ENCODE results near the gene NCAPD3. TPM values are rescaled to one million over a fixed set of nuclear protein-coding genes. Genes with fewer than 3 reads are reported as not detected.

Gene NCAPD3
- total and polyA plus RNA-seq, 9 donors: 5.8 to 12.1 (median 8.8) TPM

DNA sequence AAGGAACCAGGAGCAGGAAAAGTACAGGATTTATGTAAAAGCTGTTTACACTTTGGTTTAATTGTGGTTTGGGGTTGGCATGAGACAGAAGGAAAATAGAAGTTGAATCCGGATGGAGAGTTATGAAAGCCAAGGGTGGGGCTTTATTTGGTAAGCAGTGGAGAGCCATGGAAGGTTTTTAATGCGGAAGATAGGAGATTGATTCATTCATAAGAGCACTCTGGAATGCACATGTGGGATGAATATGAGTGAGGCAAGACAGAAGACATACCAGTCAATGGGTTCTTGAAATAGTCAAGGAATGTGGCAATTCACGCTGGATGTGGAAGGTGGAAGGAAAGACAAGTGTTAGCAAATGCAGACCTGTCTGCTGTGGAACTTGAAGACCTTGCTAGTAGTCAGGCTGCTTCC is 43.1 kb upstream of the NCAPD3 start:
- Histone ChIP-seq H3K27ac (no peak overlapping the region), H3K36me3 (no peaks in the 10 kb centered on the region), H3K9me3 (no peaks in the 10 kb centered on the region), H3K27me3 (no peaks in the 10 kb centered on the region), H3K4me3 (no peak overlapping the region), H3K4me1 (ENCODE audit: insufficient read depth) (no peaks in the 10 kb centered on the region)
- TF ChIP-seq POLR2A (IDR thresholded peaks at IDR 0.05) (no peak), EP300 (IDR thresholded peaks at IDR 0.05) (no peak)
- TF ChIP-seq, protein P1, sequence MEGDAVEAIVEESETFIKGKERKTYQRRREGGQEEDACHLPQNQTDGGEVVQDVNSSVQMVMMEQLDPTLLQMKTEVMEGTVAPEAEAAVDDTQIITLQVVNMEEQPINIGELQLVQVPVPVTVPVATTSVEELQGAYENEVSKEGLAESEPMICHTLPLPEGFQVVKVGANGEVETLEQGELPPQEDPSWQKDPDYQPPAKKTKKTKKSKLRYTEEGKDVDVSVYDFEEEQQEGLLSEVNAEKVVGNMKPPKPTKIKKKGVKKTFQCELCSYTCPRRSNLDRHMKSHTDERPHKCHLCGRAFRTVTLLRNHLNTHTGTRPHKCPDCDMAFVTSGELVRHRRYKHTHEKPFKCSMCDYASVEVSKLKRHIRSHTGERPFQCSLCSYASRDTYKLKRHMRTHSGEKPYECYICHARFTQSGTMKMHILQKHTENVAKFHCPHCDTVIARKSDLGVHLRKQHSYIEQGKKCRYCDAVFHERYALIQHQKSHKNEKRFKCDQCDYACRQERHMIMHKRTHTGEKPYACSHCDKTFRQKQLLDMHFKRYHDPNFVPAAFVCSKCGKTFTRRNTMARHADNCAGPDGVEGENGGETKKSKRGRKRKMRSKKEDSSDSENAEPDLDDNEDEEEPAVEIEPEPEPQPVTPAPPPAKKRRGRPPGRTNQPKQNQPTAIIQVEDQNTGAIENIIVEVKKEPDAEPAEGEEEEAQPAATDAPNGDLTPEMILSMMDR (IDR thresholded peaks at IDR 0.05): no peak
- WGBS, 3 donors: 42 to 55% (median 43%) methylated on average over 3 of the region's 3 CpGs
- no peak for DNase-seq
- intact Hi-C loops (cut with DNase I): no loop called here

DNA sequence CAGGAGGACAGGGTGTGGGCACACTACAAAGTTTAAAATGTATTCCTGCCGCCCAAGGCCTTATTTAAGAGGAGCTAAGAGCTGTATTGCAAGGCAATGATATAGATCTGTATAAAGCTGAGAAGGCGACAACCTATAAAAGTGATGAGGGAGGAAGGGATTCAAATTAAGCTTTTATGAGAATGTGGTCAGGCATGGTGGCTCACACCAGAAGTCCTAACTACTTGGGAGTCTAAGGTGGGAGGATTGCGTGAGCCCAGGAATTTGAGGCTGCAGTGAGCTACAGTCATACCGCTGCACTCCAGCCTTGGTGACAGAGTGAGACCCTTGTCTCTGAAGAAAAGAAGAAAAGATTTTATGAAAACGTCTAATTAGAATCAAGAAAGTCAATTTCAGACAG is 42.7 kb upstream of the NCAPD3 start:
- intact Hi-C loops (cut with DNase I): no loop called here
- WGBS, 3 donors: 87 to 93% (median 88%) methylated on average over 5 of the region's 5 CpGs
- H3K27me3 ChIP-seq: no peaks in the 10 kb centered on the region
- no peaks in the 10 kb centered on the region for H3K4me1 ChIP-seq (ENCODE audit: insufficient read depth)
- DNase-seq: no peak
- no peaks in the 10 kb centered on the region for H3K9me3 ChIP-seq
- TF ChIP-seq POLR2A (IDR thresholded peaks at IDR 0.05): no peak
- TF ChIP-seq EP300 (IDR thresholded peaks at IDR 0.05): no peak
- TF ChIP-seq, protein P1 (IDR thresholded peaks at IDR 0.05): no peak
- H3K4me3 ChIP-seq: no peak overlapping the region
- H3K27ac ChIP-seq: no peak overlapping the region
- no peaks in the 10 kb centered on the region for H3K36me3 ChIP-seq

DNA sequence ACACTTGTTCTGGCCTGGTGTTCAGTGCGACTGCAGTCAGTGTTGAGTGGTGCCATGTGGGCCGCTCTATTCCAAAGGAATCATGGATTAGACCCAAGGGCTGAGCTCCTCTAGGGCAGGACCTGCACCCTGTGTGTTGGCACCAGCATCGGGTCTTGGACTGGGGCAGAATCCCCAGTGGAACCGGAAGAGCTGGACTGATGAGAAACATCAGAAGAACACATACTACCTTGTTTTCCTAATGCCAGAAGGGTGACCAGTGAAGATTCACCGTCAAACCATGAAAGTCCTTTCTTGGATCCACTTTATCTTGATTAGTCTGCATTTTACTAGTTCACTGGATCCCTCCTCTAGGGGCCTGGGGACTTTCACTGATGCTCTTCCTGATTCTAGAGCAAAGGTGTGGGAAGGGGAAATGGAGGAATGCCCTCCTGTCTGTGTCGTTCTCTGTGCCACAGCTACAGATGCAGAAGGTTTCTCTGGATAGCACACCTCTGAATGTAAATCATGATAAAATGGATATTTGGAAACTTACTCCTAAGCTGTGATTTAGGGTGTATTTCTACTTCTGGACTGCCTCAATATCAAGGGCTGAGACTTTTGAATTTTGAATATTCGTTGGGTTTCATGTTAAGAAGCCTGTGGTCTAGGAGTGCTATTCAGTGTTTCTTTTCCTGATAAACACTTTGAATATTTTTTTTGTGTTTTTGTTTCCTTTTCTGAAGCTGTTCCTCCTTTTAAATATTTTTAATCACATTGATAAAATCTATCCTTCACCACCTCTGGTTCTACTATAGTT is 41.4 kb upstream of the NCAPD3 start:
- Histone ChIP-seq H3K4me1 (ENCODE audit: insufficient read depth) (no peaks in the 10 kb centered on the region), H3K27ac (no peak overlapping the region), H3K4me3 (no peak overlapping the region), H3K27me3 (no peaks in the 10 kb centered on the region), H3K36me3 (no peaks in the 10 kb centered on the region), H3K9me3 (no peaks in the 10 kb centered on the region)
- intact Hi-C loops (cut with DNase I): no loop called here
- DNase-seq: no peak
- WGBS, 3 donors: 89 to 94% (median 91%) methylated on average over 7 of the region's 7 CpGs
- TF ChIP-seq, protein P1 (IDR thresholded peaks at IDR 0.05): no peak
- no peak for TF ChIP-seq POLR2A (IDR thresholded peaks at IDR 0.05)
- no peak for TF ChIP-seq EP300 (IDR thresholded peaks at IDR 0.05)

DNA sequence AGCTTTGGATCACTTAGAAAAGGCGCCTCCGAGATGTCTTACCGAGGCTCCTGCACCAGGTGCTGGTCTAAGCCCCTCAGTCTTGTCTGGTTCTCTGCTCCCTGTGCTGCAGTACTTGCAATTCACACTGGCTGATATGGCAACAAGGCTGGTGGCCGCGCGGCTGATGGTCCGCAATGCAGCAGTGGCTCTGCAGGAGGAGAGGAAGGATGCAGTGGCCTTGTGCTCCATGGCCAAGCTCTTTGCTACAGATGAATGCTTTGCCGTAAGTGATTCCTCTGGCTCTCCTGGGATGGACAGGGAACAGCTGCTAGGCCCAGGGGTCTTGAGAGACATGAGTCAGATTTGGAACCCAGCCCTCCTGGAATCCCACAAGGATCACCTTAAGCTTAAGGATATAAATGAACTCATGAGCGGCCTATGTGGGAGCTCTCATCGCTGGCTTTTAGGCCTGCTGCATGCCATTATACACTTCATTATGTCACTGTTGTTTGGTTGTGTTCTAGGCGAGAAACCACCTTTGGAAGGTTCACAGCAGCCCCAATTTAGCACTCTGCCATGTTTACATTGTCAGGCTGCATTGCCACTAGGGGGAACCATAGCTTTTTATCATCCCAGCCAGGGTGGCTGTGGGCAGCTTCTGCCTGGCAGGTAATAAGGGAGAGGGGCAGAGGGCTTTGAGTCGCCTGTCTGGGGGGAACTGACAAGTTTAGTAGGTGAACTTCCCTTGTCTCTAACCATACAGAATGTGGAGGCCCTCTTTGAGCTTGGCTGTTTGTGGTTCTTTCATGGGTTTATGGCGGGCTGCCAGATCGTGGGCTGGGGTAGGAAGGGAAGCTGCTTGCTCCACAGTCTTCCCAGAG is 38.1 kb upstream of the NCAPD3 start:
- TF ChIP-seq EP300 (IDR thresholded peaks at IDR 0.05): no peak
- TF ChIP-seq, protein P1 (IDR thresholded peaks at IDR 0.05): no peak
- TF ChIP-seq POLR2A (IDR thresholded peaks at IDR 0.05): no peak
- intact Hi-C loops (cut with DNase I): no loop called here
- H3K4me3 ChIP-seq: no peak overlapping the region
- no peaks in the 10 kb centered on the region for H3K9me3 ChIP-seq
- H3K36me3 ChIP-seq: no peaks in the 10 kb centered on the region
- no peaks in the 10 kb centered on the region for H3K27me3 ChIP-seq
- no peak for DNase-seq
- WGBS, 3 donors: 89 to 91% (median 91%) methylated on average over 14 of the region's 14 CpGs
- H3K4me1 ChIP-seq (ENCODE audit: insufficient read depth): no peaks in the 10 kb centered on the region
- no peak overlapping the region for H3K27ac ChIP-seq

All from ovary (tissue), 9 donors.